Placental epithelial cell (primary cell): ENCODE data around the gene SH2D4B. TPM values are rescaled to one million over a fixed set of nuclear protein-coding genes. Genes with fewer than 3 reads are reported as not detected.

ENCODE experiments used
- total RNA-seq: library from RNA; depleted of rRNA; stranded (reverse); fragments of >200 nt; gene quantifications from 2 replicates; pipeline ENCODE4 v1.2.3, GENCODE V29; 2012

The SH2D4B gene
- total RNA-seq, result under 0.01 and 0.22 TPM in 2 replicates

GRCh38 chr10:80537736-80538480, at the start of gene SH2D4B:
TSS of gene SH2D4B (plus strand) at chr10:80537902. CDS start at chr10:80538332, 430 bp downstream.

Other genes with a start within 250 kb of the SH2D4B start
- not detected in 2 replicates for gene MAT1A, start 248.2 kb upstream of the SH2D4B start, total RNA-seq
- not detected in 2 replicates for gene DYDC1, start 181.1 kb upstream of the SH2D4B start, total RNA-seq
- not detected in 2 replicates for gene DYDC2, start 181.1 kb upstream of the SH2D4B start, total RNA-seq
- gene PRXL2A, start 129.4 kb upstream of the SH2D4B start, total RNA-seq, result 0.39 and 0.98 TPM in 2 replicates
- gene TSPAN14, start 83.6 kb upstream of the SH2D4B start, total RNA-seq, result 19.2 and 77.0 TPM in 2 replicates